ENCODE measurements around the gene SUCNR1.
"Not testable (repeated sequence)": the region's sequence is repeated elsewhere in the genome, so short reads cannot be mapped to it uniquely, and the experiment has no call there.

SUCNR1 gene

DNA sequence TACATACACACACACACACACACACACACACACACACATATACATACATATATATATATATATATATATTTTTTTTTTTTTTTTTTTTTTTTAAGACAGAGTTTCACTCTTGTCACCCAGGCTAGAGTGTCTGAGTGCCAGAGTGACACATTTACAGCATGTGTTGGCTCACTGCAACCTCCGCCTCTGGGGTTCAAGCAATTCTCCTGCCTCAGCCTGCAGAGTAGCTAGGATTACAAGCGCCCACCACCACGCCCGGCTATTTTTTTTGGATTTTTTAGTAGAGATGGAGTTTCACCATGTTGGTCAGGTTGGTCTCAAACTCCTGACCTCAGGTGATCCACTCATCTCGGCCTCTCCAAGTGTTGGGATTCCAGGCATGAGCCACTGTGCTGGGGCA lies 636 bp downstream of the SUCNR1 start:
- not testable (repeated sequence) for DNase-seq

DNA sequence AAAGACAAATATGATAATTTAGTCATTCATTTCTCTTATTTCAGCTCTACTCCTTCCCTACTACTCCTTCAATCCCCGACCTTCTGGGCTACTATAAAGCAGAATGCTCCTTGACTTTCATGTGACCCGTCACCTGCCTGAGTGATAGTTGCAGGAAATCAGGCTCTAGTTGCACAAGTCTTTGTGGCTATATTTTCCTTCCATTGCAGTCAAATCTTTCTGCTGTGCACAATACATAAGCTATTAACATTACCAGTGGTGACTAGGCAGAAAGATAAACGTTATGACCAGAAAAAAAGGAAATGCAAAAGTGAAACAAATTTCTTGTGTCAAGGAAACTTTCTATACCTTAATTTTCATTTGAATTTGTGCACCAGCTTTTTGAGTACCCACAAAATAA lies 2.3 kb downstream of the SUCNR1 start:
- DNase-seq: no peak

DNA sequence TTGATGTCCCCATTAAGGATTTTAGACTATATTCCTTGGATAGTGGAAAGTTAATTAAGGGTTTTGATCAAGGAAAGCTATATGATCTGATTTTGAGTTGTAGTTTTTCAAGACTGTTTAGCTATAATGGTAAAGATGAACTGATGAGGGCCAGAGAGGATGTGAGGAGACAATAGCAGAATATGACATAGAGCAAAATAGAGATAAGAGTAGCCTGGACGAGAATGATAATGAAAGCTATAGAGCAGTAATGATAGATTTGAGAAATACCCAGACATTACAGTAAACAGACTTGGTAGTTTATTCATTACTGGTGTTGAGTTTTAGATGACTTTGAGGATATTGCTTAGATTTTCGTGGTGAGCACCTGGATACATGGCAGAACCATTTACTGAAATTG lies 3.8 kb downstream of the SUCNR1 start:
- no peak for DNase-seq

DNA sequence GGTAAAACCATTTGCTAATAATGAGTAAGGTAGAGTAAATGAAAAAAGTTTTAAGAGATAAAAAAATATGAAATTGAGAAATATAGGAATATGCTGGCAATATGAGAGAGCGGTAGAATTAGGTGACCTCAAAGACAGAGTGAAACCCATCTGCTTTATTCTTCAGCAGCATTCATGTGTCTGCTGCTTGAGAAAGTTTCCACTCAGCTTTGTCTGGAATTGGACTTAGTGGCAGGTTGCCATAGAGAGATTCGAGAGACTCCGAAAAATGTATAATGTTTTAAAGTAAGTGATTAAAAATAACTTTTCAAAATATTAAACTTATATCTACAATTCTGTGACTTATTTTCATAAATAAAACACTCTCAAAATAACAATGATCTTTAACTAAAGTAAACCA lies 5.0 kb downstream of the SUCNR1 start:
- no peak for DNase-seq

DNA sequence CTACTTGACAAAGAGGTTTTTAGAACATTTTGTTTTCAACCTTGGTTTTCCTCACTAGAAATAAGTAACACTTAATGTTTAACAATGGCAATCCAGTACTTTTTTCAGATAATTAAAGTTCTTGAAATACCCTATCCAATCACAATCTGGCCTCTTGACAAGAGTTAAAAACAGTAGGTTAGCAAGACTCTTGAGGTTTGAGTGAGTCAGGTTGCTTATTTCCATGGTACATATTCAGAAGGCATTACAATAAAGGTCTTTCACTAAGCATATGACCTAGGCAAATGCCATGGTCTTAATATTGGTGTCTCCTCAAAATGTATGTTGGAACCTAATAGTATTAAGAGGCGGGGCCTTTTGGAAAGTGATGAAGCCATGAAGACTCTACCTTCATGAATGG lies 5.6 kb downstream of the SUCNR1 start:
- DNase-seq: no peak

DNA sequence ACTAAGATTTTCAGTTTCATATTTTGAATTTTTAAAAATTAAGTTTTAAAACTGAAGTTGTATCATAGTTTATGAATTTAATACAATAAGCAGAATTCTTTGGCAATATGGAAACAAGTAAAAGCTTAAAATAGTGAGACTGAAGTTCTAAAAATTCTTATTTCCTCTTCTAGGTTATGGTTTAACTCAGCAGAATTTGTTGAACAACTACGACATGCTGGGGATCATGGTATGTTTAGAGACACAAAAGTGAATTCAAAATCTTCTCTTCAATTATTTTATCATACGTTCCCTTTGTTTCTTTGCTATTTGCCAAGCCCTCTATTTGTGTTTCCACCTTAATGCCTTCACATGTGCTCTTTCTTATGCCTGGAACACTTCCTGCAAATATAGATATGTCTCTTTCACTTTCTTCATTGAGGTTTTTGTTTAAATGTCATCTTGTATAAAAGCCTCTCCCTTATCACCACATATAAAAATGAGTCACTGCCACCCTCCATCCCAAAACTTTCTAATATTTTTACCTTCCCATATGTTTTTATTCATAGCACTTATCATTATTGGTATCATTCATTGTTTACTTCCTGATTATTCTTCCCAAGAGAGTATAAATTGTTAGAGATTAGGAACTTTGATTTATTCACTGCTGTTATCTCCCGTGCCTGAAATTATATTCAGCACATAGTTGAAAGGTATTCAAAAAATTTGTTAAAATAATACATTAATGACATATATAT lies 6.4 kb downstream of the SUCNR1 start:
- no peak for DNase-seq

DNA sequence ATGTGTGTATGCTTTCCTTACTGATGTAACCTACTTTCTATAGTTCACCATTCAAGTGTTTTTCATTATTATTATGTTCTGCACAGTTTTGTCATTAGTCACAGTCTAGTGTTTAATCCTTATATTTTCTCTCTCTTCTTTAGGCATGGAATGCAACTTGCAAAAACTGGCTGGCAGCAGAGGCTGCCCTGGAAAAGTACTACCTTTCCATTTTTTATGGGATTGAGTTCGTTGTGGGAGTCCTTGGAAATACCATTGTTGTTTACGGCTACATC lies 6.9 kb downstream of the SUCNR1 start:
- no peak for DNase-seq

DNA sequence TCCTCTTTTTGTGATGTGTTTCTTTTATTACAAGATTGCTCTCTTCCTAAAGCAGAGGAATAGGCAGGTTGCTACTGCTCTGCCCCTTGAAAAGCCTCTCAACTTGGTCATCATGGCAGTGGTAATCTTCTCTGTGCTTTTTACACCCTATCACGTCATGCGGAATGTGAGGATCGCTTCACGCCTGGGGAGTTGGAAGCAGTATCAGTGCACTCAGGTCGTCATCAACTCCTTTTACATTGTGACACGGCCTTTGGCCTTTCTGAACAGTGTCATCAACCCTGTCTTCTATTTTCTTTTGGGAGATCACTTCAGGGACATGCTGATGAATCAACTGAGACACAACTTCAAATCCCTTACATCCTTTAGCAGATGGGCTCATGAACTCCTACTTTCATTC lies 7.7 kb downstream of the SUCNR1 start:
- DNase-seq: no peak

DNA sequence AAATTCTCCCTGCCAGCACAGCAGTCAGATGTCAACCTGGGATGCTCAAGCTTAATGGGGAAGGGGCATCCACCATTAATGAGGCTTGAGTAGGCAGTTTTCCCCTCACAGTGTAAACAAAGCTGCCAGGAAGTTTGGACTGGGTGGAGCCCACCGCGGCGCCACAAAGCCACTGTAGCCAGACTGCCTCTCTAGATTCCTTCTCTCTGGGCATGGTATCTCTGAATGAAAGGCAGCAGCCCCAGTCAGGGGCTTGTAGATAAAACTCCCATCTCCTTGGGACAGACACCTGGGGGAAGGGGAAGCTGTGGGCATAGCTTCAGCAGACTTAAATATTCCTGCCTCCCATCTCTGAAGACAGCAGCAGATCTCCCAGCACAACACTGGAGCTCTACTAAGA lies 12.0 kb downstream of the SUCNR1 start:
- DNase-seq: not testable (repeated sequence)

DNA sequence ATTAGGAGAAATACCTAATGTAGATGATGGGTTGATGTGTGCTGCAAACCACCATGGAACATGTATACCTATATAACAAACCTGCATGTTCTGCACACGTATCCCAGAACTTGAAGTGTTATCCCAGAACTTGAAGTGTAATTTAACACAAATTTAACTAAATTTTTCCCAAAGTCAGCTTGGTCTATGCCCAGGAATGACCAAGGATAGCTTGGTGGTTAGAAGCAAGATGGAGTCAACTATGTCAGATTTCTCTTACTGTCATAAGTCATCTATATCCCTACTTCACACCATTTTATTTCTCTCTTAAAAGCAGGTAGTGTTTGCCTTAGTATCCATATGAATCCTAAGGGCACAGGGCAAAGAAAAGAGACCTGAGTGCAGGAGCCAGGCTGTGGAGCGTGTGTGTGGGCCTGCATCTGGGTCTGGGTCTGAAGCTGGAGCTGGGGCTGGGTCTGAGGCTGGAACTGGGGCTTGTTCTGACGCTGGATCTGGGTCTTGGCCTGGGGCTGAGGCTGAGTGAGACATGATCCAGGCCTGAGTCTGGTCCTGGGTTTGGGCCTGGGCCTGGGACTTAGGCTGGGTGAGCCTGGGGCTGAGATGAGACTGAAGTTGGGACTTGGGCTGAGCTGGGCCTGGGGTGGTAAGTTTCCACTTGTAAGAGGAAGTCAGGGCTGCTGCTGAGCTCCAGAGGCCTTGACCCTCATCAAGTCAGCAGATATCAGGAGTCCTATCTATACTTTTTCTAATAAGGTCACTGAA lies 14.2 kb downstream of the SUCNR1 start:
- not testable (repeated sequence) for DNase-seq

DNA sequence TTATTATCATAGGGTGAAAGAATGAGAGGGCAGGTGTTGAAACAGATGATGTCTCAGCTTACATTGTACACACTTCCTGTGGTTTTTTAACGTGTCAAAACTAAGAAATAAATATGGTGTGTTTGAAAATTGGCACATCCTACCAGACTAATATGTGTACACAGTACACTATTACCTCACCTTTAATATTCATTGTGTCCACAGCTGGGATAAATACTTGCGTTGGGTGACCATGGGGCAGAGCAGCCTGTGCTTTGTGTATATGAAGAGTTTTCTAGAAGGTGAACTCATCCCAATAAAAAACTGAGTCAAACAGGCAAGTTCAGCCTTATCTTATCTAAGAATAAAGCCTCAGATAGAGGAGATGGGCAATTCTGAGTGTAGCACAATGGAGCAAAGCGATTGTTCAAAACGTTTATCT lies 17.3 kb downstream of the SUCNR1 start:
- no peak for DNase-seq

DNA sequence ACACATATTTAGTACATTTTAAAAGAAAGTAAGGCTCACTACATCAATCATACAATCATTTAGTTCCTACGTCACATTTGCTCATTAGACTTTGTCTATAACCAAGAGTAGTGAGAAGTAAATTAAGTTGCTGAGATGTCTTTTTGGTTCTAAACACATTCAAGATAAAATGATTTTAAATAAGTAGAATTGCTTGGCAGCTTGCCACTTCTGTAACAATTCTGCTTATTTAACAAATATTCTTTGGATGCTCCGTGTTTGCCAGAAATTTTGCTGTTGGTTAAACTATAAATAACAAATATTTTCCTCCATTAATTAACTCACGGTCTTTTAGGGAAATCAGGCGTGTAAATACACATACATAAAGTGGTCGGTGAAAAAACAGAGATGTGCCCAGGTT lies 18.3 kb downstream of the SUCNR1 start:
- DNase-seq: no peak

DNA sequence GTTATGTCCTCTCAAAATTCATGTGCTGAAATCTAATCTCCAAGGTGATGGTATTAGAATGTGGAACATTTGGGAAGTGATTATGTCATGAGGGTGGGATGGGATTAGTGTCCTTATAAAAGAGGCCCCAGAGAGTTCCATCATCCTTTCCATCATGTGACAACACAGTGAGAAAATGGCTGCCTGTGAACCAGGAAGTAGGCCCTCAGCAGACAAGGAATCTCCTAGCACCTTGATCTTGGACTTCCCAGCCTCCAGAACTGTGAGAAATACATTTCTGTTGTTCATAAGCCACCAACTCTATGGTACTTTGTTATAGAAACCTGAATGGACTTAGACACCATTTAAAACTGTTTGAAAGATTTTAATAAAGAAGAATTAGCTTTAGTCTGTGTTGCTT lies 20.8 kb downstream of the SUCNR1 start:
- no peak for DNase-seq

DNA sequence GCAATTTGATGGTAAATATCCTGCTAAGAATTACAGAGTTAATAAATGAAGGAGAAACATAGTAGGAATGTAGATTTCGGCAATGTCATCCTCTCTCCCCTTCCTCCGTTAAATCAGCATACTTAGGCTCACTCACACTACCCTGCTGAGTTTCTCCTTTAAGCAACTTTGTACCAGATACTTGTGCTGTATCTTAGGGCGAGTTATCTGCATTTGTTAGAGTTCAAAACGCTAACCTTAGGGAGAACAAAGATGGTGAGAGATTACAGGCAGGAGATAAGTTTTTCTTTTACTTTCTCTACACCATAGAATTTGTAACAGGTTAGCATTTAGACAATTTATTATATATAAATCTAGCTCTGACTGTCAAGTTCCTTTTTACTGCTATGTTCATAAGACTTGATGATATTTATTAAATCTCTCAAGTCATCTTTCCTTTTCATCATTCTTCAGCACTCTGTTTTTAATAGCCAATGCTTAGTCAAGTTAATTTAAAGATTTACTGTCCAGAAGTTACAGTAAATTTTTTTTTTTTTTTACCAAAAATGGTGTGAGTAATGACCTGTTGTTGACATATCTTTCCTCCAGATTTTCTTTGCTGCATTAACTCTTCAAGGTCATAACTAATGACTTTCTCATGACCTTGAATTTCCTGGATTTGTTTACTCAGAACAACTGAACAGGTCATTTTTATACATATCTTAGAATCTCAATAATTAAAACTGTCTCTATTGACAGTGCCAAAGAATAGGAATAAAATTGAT lies 22.2 kb downstream of the SUCNR1 start:
- no peak for DNase-seq

DNA sequence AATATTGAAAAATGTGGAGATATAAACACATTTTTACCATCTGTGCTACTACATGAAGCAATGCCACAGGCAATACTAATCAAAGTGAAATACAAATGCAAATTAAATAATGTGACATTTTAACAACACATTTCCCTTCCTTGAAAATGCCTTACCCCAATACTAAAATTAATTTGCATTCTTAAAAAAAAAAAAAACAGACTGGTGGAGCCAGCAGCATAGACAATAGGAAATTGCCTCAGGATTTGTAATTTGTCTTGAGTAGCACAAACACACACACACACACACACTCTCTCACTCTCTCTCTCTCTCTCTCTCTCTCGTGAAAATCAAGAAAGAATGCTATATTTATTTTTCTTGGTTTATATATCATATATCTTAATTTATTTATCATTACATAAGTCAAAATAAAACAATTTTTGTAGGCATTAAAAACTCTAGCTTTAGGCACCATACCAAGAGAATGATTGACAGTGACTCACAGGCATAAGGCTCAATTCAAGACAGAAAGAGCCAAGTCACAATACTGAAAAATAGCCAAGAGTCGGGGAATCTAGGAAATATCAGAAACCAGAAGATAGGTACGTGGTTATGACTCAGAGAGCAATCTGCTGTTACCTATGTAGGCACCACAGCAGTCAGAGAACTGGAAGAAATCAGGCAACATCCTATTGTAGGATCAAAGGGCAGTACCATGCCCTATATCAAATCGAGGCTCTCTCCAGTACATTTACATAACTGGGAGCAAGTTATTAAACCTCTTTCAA lies 23.0 kb downstream of the SUCNR1 start:
- DNase-seq: no peak

DNA sequence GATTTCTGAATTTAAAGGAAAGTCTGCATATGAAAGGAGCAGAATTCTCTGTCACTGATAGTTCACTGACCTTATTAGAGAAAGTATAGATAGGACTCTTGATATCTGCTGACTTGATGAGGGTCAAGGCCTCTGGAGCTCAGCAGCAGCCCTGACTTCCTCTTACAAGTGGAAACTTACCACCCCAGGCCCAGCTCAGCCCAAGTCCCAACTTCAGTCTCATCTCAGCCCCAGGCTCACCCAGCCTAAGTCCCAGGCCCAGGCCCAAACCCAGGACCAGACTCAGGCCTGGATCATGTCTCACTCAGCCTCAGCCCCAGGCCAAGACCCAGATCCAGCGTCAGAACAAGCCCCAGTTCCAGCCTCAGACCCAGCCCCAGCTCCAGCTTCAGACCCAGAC lies 24.7 kb downstream of the SUCNR1 start:
- not testable (repeated sequence) for DNase-seq

DNA sequence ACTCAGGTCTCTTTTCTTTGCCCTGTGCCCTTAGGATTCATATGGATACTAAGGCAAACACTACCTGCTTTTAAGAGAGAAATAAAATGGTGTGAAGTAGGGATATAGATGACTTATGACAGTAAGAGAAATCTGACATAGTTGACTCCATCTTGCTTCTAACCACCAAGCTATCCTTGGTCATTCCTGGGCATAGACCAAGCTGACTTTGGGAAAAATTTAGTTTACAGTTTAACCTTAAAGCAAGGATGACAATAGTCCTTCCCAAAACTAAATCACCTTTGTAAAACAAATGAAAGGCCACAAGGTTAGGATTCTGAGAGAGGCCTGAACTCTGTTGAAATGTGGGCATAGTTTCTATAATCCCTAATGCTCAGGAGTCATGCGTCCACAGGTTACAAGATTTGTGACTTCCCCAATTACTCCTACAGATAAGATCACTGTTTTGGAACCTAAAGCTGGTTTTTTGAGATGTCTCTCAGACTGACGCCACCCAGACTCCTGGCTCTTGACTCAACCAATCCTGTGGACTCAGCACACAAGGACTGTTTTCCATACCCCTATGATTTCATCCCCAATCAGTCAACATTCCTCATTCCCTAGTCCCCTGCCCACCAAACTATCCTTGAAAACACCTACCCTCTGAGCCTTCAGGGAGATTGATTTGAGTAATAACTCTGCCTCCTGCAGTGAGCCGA lies 25.3 kb downstream of the SUCNR1 start:
- not testable (repeated sequence) for DNase-seq

DNA sequence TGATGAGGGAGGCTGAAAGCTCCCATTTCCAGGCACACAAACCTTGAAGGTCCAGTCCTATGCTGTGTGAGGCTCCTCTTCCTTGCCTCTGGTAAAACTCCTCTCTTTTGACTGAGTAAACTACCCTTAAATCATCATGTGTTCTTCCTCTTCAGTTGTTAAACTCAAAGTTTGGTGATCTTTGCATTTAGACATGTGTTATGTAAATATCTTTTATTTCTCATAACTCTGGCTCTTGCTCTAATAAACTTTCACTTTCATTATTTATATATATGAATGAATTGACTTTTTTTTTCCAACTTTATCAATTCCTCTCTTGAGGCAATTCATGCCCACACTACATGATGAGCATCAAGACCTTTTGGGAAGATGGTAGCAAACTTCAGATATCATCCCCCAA lies 26.6 kb downstream of the SUCNR1 start:
- no peak for DNase-seq

DNA sequence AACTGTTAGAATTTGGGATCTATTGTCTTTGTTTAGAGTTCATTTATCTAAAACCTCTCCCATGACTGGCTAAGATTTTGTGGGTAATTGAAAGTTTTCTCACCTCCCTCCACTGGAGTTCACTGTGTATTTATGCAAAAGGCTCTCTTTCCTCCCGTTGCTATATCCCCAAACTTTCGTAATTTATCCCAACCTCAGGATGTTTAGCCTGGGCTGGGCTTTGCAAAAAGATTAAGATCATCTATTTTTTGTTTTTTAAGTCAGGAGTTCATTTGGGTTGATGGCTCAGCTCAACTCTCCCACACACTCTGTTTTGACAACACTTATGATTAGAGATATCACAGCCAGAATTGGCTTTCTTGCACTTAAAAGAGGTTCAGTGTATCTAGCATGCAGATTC lies 27.0 kb downstream of the SUCNR1 start:
- DNase-seq: no peak

DNA sequence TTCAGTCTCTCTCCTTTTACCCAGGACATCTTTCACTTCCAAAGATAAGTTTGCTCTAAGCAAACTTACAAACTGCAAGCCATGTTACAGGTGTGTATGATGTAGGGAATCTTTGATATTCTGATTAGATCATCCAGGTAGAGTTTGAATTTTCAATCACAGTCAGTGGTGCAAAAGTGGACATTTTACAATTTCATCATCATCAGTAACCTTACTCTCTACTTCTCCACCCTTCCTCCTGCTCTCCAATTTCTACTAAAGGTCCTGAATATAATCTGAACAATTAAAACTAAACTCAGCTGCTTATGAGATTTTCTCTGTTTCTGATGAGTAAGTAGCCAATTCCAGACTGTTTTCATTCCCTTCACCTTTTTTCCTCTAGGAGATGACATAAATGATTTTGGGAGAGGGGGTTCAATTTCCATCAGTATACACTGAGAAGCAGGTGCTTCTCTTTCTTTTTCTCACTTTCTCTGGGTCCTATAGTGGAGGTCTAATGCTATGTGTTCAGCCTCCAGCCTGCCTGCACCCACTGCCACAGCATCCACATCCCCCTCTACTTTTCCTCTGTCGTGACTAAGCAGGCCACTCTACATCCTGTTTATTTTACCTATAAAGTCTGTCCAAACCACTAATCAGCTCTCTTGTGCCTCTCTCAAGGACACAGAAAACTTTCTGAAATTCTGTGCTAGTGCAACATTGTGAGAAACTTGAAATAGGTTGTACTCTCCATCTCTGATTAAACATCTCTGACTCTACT lies 27.6 kb downstream of the SUCNR1 start:
- DNase-seq: no peak

DNA sequence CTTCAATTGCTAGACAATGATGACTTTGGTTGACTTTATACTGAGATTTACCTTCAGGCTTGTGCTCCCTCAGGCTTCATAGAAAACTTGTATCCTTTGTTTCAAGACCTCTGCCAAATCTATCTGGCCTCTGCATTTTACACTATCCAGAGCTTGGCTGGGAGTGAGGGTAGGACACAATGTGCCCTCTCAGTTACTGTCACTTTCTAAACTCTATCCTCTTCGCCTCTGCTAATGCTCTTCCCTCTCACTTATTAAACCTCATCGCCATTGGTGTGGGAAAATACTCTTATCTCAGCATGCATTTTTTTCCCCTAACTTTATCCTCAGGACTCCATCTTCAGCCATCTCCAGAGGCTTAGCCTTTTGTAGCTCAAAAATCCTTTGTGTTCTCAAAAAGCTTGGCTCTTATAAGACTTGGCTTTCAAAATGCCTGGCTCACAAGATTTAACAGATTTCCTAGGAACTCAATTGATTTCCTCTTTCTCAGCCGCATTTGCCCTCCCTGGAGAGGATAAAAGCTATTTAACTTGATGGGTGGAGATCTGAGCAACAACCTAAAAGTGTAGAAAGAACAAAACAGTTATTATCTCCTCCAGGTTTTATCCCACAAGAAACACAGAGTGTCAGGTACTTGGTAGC lies 28.3 kb downstream of the SUCNR1 start:
- DNase-seq: no peak
